Ishikawa (cell line): ENCODE measurements around the gene SH2D2A.

Experiments
- CEBPB ChIP-seq: IDR thresholded peaks from 2 replicates; pipeline ENCODE4 v1.6.1; 2012
- CREB1 ChIP-seq: IDR thresholded peaks from 2 replicates; pipeline ENCODE4 v1.6.1; 2012; ENCODE audit warnings: low read depth
- EGR1 ChIP-seq: IDR thresholded peaks from 2 replicates; pipeline ENCODE4 v1.6.1; 2012
- EP300 ChIP-seq: IDR thresholded peaks from 2 replicates; pipeline ENCODE4 v1.6.1; 2012; ENCODE audit warnings: borderline replicate concordance
- NFIC ChIP-seq: IDR thresholded peaks from 2 replicates; pipeline ENCODE4 v1.6.1; 2012
- RAD21 ChIP-seq: IDR thresholded peaks from 2 replicates; pipeline ENCODE4 v1.6.1; 2012; ENCODE audit warnings: low read depth
- TAF1 ChIP-seq: IDR thresholded peaks from 2 replicates; pipeline ENCODE4 v1.6.1; 2012; ENCODE audit warnings: low read depth, mild to moderate bottlenecking
- TCF12 ChIP-seq: IDR thresholded peaks from 2 replicates; pipeline ENCODE4 v1.6.1; 2012; ENCODE audit warnings: low read depth
- TEAD4 ChIP-seq: IDR thresholded peaks from 2 replicates; pipeline ENCODE4 v1.6.1; 2012
- YY1 ChIP-seq: IDR thresholded peaks from 2 replicates; pipeline ENCODE4 v1.6.1; 2012; ENCODE audit warnings: low read depth
- ZBTB7A ChIP-seq: IDR thresholded peaks from 2 replicates; pipeline ENCODE4 v1.6.1; 2012; ENCODE audit warnings: low read depth
- TF ChIP-seq, protein P1 (sequence below): IDR thresholded peaks from 2 replicates; pipeline ENCODE4 v1.6.1; 2012
- TF ChIP-seq, protein P2 (sequence below): IDR thresholded peaks from 2 replicates; pipeline ENCODE4 v1.6.1; 2012; ENCODE audit warnings: low read depth, mild to moderate bottlenecking
- TF ChIP-seq, protein P3 (sequence below): IDR thresholded peaks from 2 replicates; pipeline ENCODE4 v1.6.1; 2012

- TF ChIP-seq ZBTB7A (no peak), TAF1 (no peak), CEBPB (no peak), EP300 (no peak), TCF12 (no peak), RAD21 (no peak), CREB1 (no peak), YY1 (no peak), NFIC (no peak), EGR1 (no peak), TEAD4 (no peak)
- TF ChIP-seq, protein P1, sequence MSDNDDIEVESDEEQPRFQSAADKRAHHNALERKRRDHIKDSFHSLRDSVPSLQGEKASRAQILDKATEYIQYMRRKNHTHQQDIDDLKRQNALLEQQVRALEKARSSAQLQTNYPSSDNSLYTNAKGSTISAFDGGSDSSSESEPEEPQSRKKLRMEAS, result no peak
- TF ChIP-seq, protein P2, sequence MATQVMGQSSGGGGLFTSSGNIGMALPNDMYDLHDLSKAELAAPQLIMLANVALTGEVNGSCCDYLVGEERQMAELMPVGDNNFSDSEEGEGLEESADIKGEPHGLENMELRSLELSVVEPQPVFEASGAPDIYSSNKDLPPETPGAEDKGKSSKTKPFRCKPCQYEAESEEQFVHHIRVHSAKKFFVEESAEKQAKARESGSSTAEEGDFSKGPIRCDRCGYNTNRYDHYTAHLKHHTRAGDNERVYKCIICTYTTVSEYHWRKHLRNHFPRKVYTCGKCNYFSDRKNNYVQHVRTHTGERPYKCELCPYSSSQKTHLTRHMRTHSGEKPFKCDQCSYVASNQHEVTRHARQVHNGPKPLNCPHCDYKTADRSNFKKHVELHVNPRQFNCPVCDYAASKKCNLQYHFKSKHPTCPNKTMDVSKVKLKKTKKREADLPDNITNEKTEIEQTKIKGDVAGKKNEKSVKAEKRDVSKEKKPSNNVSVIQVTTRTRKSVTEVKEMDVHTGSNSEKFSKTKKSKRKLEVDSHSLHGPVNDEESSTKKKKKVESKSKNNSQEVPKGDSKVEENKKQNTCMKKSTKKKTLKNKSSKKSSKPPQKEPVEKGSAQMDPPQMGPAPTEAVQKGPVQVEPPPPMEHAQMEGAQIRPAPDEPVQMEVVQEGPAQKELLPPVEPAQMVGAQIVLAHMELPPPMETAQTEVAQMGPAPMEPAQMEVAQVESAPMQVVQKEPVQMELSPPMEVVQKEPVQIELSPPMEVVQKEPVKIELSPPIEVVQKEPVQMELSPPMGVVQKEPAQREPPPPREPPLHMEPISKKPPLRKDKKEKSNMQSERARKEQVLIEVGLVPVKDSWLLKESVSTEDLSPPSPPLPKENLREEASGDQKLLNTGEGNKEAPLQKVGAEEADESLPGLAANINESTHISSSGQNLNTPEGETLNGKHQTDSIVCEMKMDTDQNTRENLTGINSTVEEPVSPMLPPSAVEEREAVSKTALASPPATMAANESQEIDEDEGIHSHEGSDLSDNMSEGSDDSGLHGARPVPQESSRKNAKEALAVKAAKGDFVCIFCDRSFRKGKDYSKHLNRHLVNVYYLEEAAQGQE, result no peak
- TF ChIP-seq, protein P3, sequence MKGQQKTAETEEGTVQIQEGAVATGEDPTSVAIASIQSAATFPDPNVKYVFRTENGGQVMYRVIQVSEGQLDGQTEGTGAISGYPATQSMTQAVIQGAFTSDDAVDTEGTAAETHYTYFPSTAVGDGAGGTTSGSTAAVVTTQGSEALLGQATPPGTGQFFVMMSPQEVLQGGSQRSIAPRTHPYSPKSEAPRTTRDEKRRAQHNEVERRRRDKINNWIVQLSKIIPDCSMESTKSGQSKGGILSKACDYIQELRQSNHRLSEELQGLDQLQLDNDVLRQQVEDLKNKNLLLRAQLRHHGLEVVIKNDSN, result no peak
Observed at GRCh38 chr1:156836892-156837291, 20.2 kb upstream of the SH2D2A start.
